Measurements from ENCODE around the gene ATP10A. TPM values are rescaled to one million over a fixed set of nuclear protein-coding genes. Genes with fewer than 3 reads are reported as not detected.
A peak's percentile ranks its signal among the peaks of the same experiment; 100 is the strongest.
"Not testable (repeated sequence)": the region's sequence is repeated elsewhere in the genome, so short reads cannot be mapped to it uniquely, and the experiment has no call there.

Gene ATP10A
- total RNA-seq, 1 donor from 2014 or later, result 0.22 TPM

DNA sequence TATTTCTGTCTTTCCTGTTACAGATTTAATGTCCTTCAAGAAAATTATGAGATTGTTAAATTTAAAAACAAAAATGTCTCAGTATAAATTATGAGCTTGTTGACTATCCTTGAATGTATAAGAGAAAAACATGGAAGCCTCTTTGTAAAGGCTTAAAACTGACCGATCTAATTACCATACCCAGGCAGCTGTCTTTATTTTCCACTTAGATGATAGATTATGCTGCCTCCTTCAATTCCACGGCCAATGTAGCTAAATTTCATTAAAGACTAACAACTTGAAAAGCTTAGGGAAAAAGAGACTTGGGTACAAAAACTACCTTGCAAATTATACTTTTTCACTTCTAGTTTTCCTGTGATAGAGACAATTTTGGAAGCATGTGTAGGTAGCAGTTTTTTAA is 88.3 kb downstream of the ATP10A start:
- peaks cover 33% of the 10 kb centered on the region for H3K4me1 Mint-ChIP-seq
- no peak for DNase-seq (ENCODE audit: low spot score in 2 of 2, unreplicated experiment in 2 of 2)
- TF ChIP-seq CTCF (IDR thresholded peaks at IDR 0.05; ENCODE audit: unreplicated experiment), result no peak
- H3K27ac Mint-ChIP-seq, result no peak overlapping the region
- H3K27me3 Mint-ChIP-seq (ENCODE audit: low read depth), result no peaks in the 10 kb centered on the region
- H3K4me3 Mint-ChIP-seq, result no peak overlapping the region
- no peaks in the 10 kb centered on the region for H3K36me3 Mint-ChIP-seq
- no peaks in the 10 kb centered on the region for H3K9me3 Mint-ChIP-seq

DNA sequence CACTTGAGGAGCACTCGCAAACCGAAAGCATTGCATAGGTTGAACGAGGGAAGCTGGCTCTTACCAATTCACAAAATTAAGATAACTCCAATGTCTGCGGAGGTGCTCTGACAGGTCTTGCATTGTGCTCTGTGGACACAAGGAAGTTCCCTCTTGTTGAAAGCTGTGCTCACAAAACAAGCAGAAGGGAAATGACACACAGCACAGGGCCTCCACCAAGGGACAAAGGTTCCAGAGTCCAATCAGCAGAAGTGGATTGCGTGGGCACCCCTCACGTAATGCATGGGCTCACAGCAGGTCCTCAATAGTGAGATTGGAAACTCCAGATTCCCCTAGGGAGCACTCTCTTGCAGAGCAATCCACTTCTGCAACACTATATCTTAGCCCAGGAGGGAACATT is 89.9 kb downstream of the ATP10A start:
- H3K9me3 Mint-ChIP-seq, result no peaks in the 10 kb centered on the region
- H3K4me3 Mint-ChIP-seq, result no peak overlapping the region
- peak in 1 of 2 experiments; percentile 13 for DNase-seq (ENCODE audit: low spot score in 2 of 2, unreplicated experiment in 2 of 2)
- H3K4me1 Mint-ChIP-seq, result peaks cover 25% of the 10 kb centered on the region
- no peaks in the 10 kb centered on the region for H3K36me3 Mint-ChIP-seq
- no peaks in the 10 kb centered on the region for H3K27me3 Mint-ChIP-seq (ENCODE audit: low read depth)
- H3K27ac Mint-ChIP-seq, result no peak overlapping the region
- no peak for TF ChIP-seq CTCF (IDR thresholded peaks at IDR 0.05; ENCODE audit: unreplicated experiment)

DNA sequence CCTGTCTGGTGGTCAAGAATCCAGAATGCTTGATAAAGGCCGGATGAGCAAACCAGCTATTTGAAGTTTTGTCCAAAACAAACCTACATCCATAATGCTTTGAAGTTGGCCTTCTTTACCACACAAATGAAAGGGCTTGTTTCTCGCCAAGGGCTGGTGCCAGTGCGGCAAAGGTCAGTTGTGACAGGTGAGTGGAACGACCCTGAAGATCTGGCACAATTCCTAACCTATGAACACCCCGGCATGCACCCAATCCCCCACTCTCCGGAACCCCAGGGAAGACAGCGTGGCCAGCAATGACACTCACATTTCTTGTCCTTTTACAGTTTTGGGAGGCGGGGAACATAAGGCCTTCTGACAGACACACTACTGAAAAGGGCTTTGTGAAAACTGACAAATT is 90.6 kb downstream of the ATP10A start:
- Mint-ChIP-seq H3K36me3 (no peaks in the 10 kb centered on the region), H3K4me3 (no peak overlapping the region), H3K9me3 (no peaks in the 10 kb centered on the region), H3K4me1 (peaks cover 23% of the 10 kb centered on the region), H3K27ac (no peak overlapping the region), H3K27me3 (ENCODE audit: low read depth) (no peaks in the 10 kb centered on the region)
- no peak for TF ChIP-seq CTCF (IDR thresholded peaks at IDR 0.05; ENCODE audit: unreplicated experiment)
- peak in 1 of 2 experiments; percentile 19 for DNase-seq (ENCODE audit: low spot score in 2 of 2, unreplicated experiment in 2 of 2)

DNA sequence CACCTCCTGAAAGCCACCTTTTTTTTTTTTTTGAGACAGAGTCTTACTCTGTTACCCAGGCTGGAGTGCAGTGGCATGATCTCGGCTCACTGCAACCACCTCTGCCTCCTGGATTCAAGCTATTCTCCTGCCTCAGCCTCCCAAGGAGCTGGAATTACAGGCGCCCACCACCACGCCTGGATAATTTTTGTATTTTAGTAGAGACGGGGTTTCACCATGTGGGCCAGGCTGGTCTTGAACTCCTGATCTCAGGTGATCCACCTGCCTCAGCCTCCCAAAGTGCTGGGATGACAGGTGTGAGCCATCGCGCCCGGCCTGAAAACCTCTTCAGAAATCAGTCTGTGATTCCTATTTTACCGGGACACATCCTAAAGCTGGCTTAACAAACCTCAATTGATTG is 91.4 kb downstream of the ATP10A start:
- DNase-seq (ENCODE audit: low spot score in 2 of 2, unreplicated experiment in 2 of 2), result peak in 1 of 2 experiments; percentile 5
- H3K36me3 Mint-ChIP-seq; H3K27ac Mint-ChIP-seq; H3K9me3 Mint-ChIP-seq; H3K4me3 Mint-ChIP-seq; H3K27me3 Mint-ChIP-seq (ENCODE audit: low read depth): not testable (repeated sequence)
- H3K4me1 Mint-ChIP-seq, result peaks cover 23% of the 10 kb centered on the region

GRCh38 chr15:25771338-25771706 is 91.8 kb downstream of the ATP10A start:
- H3K27ac Mint-ChIP-seq, result no peak overlapping the region
- peak in 1 of 2 experiments; percentile 10 for DNase-seq (ENCODE audit: low spot score in 2 of 2, unreplicated experiment in 2 of 2)
- H3K36me3 Mint-ChIP-seq, result no peaks in the 10 kb centered on the region
- H3K4me3 Mint-ChIP-seq, result no peak overlapping the region
- TF ChIP-seq CTCF (IDR thresholded peaks at IDR 0.05; ENCODE audit: unreplicated experiment), result no peak
- H3K27me3 Mint-ChIP-seq (ENCODE audit: low read depth), result no peaks in the 10 kb centered on the region
- H3K4me1 Mint-ChIP-seq, result peaks cover 19% of the 10 kb centered on the region
- H3K9me3 Mint-ChIP-seq, result no peaks in the 10 kb centered on the region

DNA sequence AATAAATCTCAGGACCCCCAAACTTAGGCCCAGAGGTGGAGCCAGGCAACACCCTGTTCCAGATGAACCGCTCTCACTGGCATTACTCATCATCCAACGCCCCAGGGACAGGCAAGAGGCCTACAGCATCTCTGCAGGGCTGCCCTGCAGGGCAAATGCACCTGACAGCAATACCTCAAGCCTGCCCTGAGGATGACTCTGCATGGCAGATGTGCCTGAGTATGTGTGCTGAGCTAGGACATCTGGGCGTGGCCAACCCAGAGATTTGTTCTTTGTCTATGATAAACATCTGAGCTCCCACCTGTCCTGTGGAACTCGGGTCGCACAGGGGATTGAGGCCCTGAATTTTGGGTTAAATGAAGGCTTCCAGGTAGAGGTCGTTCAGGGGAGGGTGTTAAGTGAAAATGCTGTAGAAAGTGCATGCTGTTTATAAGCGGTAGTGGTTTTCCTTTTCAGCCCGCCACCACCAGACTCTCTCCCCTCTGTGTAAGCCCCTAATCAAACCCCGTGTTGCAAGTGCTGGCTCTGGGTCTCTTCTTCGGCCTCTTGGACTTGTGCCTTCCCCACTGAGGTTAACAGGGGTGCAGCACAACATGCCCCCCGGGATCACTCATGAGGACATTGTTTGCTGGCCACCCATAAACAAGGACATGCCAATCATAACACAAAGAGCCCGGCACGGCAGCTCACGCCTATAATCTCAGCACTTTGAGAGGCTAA is 92.3 kb downstream of the ATP10A start:
- peak in 1 of 2 experiments; percentile 21 for DNase-seq (ENCODE audit: low spot score in 2 of 2, unreplicated experiment in 2 of 2)
- H3K27me3 Mint-ChIP-seq (ENCODE audit: low read depth), result no peaks in the 10 kb centered on the region
- no peak for TF ChIP-seq CTCF (IDR thresholded peaks at IDR 0.05; ENCODE audit: unreplicated experiment)
- H3K9me3 Mint-ChIP-seq, result no peaks in the 10 kb centered on the region
- peaks cover 13% of the 10 kb centered on the region for H3K4me1 Mint-ChIP-seq
- H3K4me3 Mint-ChIP-seq, result no peak overlapping the region
- H3K27ac Mint-ChIP-seq, result no peak overlapping the region
- H3K36me3 Mint-ChIP-seq, result no peaks in the 10 kb centered on the region

Measured in mesothelial cell of epicardium (in vitro differentiated cells).